HG02610 (cell line): ENCODE results near the gene TP53INP2.
"Not testable (repeated sequence)": the region's sequence is repeated elsewhere in the genome, so short reads cannot be mapped to it uniquely, and the experiment has no call there.

Source experiments
- ATAC-seq: cut with Tn5 transposase; IDR thresholded peaks from one replicate; pipeline ENCODE4 v1.9.1; 2021; ENCODE audit warnings: mild to moderate bottlenecking, moderate library complexity; ENCODE audit not compliant: unreplicated experiment

TP53INP2 gene

GRCh38 chr20:34704177-34705007 lies at the start of gene TP53INP2:
TP53INP2 (plus strand) TSS chr20:34704344; CDS start chr20:34708740, 4,396 bp downstream.
- ATAC-seq = peak; percentile 71

GRCh38 chr20:34658654-34659053 lies 45.5 kb upstream of the TP53INP2 start:
- not testable (repeated sequence) for ATAC-seq

- ATAC-seq = not testable (repeated sequence)
These were observed 42.3 kb upstream of the TP53INP2 start for GRCh38 chr20:34661811-34662210.

- ATAC-seq = no peak
These were observed 40.8 kb upstream of the TP53INP2 start for GRCh38 chr20:34663213-34663943.

- not testable (repeated sequence) for ATAC-seq
These were observed 39.4 kb upstream of the TP53INP2 start for GRCh38 chr20:34664751-34665150.

- ATAC-seq = no peak
These were observed 35.0 kb upstream of the TP53INP2 start for GRCh38 chr20:34669094-34669493.

GRCh38 chr20:34673412-34673811 lies 30.7 kb upstream of the TP53INP2 start:
- ATAC-seq = no peak

- no peak for ATAC-seq
These were observed 28.6 kb upstream of the TP53INP2 start for GRCh38 chr20:34675561-34675960.

- ATAC-seq = no peak
These were observed 28.0 kb upstream of the TP53INP2 start for GRCh38 chr20:34675993-34676641.

GRCh38 chr20:34676642-34677373 lies 27.3 kb upstream of the TP53INP2 start, which contains the start of gene PIGU:
PIGU (minus strand) TSS chr20:34677092; CDS start chr20:34677085, 7 bp downstream.
- ATAC-seq = peak; percentile 96

GRCh38 chr20:34680586-34681175 lies 23.5 kb upstream of the TP53INP2 start:
- ATAC-seq = no peak

- ATAC-seq = no peak
These were observed 20.5 kb upstream of the TP53INP2 start for GRCh38 chr20:34683667-34684066.

GRCh38 chr20:34689486-34689885 lies 14.7 kb upstream of the TP53INP2 start:
- no peak for ATAC-seq

GRCh38 chr20:34691838-34692237 lies 12.3 kb upstream of the TP53INP2 start:
- no peak for ATAC-seq

GRCh38 chr20:34693414-34693813 lies 10.7 kb upstream of the TP53INP2 start:
- no peak for ATAC-seq

GRCh38 chr20:34701405-34702085 lies 2.6 kb upstream of the TP53INP2 start:
- no peak for ATAC-seq

GRCh38 chr20:34703061-34703423 lies 1.1 kb upstream of the TP53INP2 start:
- no peak for ATAC-seq

- peak; percentile 3 for ATAC-seq
These were observed 544 bp upstream of the TP53INP2 start for GRCh38 chr20:34703424-34704176.

- ATAC-seq = no peak
These were observed 858 bp downstream of the TP53INP2 start for GRCh38 chr20:34705008-34705396.
